Neural cell (in vitro differentiated cells): ENCODE results near the gene HMGCL.

Source experiments
- EP300 ChIP-seq: fragments of 450-650 bp; conservative IDR thresholded peaks from 2 replicates; pipeline ENCODE4 v1.6.1; 2014; ENCODE audit warnings: antibody characterized with exemption, mild to moderate bottlenecking, moderate library complexity; ENCODE audit not compliant: poor library complexity, severe bottlenecking
- EZH2 ChIP-seq: fragments of 200-600, 300-800 bp; shearing (Covaris generic), sonication (generic); IDR thresholded peaks from 2 replicates; pipeline ENCODE4 v1.6.1; 2014; ENCODE audit warnings: antibody characterized with exemption, low read length, borderline replicate concordance, mild to moderate bottlenecking; ENCODE audit not compliant: insufficient read depth, poor library complexity, severe bottlenecking
- MXI1 ChIP-seq: fragments of 450-650 bp; conservative IDR thresholded peaks from 2 replicates; pipeline ENCODE4 v1.6.1; 2014; ENCODE audit warnings: antibody characterized with exemption, mild to moderate bottlenecking; ENCODE audit not compliant: poor library complexity, severe bottlenecking
- POLR2AphosphoS5 ChIP-seq: IDR thresholded peaks from 2 replicates; pipeline ENCODE4 v1.6.1; 2012
- TF ChIP-seq, protein P1 (sequence below): fragments of 450-650 bp; IDR thresholded peaks from 2 replicates; pipeline ENCODE4 v1.5.1; 2014; ENCODE audit warnings: antibody characterized with exemption, mild to moderate bottlenecking, moderate library complexity; ENCODE audit not compliant: poor library complexity, severe bottlenecking
- TF ChIP-seq, protein P2 (sequence below): IDR thresholded peaks from 2 replicates; pipeline ENCODE4 v1.6.1; 2012; ENCODE audit warnings: borderline replicate concordance

DNA sequence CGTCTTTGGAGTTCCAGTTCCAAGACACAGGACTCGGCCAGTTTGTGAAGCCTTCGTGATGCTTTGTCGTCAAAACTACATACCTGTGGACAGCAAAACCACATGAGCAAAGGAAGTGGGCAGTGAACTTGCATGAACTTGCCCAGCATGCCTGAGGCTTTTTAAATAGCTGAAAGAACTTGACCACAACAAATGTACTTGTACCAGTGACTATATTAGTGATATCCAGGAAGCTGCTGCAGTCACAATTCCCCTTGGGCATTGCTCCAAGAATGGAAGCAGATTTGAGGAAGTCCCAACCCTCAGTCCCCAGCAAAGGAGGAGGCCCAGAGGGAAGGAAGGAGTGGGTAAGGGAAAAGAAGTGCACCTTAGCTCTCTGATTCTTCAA lies 40.3 kb upstream of the HMGCL start:
- TF ChIP-seq, protein P1, sequence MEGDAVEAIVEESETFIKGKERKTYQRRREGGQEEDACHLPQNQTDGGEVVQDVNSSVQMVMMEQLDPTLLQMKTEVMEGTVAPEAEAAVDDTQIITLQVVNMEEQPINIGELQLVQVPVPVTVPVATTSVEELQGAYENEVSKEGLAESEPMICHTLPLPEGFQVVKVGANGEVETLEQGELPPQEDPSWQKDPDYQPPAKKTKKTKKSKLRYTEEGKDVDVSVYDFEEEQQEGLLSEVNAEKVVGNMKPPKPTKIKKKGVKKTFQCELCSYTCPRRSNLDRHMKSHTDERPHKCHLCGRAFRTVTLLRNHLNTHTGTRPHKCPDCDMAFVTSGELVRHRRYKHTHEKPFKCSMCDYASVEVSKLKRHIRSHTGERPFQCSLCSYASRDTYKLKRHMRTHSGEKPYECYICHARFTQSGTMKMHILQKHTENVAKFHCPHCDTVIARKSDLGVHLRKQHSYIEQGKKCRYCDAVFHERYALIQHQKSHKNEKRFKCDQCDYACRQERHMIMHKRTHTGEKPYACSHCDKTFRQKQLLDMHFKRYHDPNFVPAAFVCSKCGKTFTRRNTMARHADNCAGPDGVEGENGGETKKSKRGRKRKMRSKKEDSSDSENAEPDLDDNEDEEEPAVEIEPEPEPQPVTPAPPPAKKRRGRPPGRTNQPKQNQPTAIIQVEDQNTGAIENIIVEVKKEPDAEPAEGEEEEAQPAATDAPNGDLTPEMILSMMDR = no peak
- no peak for TF ChIP-seq MXI1
- no peak for TF ChIP-seq POLR2AphosphoS5
- TF ChIP-seq, protein P2, sequence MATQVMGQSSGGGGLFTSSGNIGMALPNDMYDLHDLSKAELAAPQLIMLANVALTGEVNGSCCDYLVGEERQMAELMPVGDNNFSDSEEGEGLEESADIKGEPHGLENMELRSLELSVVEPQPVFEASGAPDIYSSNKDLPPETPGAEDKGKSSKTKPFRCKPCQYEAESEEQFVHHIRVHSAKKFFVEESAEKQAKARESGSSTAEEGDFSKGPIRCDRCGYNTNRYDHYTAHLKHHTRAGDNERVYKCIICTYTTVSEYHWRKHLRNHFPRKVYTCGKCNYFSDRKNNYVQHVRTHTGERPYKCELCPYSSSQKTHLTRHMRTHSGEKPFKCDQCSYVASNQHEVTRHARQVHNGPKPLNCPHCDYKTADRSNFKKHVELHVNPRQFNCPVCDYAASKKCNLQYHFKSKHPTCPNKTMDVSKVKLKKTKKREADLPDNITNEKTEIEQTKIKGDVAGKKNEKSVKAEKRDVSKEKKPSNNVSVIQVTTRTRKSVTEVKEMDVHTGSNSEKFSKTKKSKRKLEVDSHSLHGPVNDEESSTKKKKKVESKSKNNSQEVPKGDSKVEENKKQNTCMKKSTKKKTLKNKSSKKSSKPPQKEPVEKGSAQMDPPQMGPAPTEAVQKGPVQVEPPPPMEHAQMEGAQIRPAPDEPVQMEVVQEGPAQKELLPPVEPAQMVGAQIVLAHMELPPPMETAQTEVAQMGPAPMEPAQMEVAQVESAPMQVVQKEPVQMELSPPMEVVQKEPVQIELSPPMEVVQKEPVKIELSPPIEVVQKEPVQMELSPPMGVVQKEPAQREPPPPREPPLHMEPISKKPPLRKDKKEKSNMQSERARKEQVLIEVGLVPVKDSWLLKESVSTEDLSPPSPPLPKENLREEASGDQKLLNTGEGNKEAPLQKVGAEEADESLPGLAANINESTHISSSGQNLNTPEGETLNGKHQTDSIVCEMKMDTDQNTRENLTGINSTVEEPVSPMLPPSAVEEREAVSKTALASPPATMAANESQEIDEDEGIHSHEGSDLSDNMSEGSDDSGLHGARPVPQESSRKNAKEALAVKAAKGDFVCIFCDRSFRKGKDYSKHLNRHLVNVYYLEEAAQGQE = no peak
- TF ChIP-seq EZH2 = no peak
- TF ChIP-seq EP300 = no peak
